RWPE2 (cell line): ENCODE results near the gene NHSL2.

Experiments used
- ATAC-seq: fragments of 200-7000 bp; cut with Tn5 transposase; 3 replicates; pipeline ENCODE4 v1.9.1; 2021; ENCODE audit warnings: low read depth
- DNase-seq: peaks from one replicate; pipeline ENCODE4 v3.0.0-alpha.2; 2020; ENCODE audit warnings: low spot score
- H3K27ac ChIP-seq: fragments of 450-650 bp; 2 replicates; pipeline ENCODE4 v1.5.1; 2017; ENCODE audit warnings: mild to moderate bottlenecking; ENCODE audit not compliant: poor library complexity, severe bottlenecking
- H3K27me3 ChIP-seq: fragments of 250-450 bp; sonication (Bioruptor Pico); 2 replicates; pipeline ENCODE4 v1.5.1; 2021; ENCODE audit warnings: mild to moderate bottlenecking, moderate library complexity; ENCODE audit not compliant: insufficient read depth, poor library complexity, severe bottlenecking
- H3K36me3 ChIP-seq: fragments of 250-450 bp; sonication (Bioruptor Pico); 2 replicates; pipeline ENCODE4 v1.5.1; 2020; ENCODE audit warnings: low read depth, mild to moderate bottlenecking, moderate library complexity
- H3K4me1 ChIP-seq: fragments of 250-450 bp; sonication (Bioruptor Pico); 2 replicates; pipeline ENCODE4 v1.5.1; 2021; ENCODE audit warnings: mild to moderate bottlenecking, moderate library complexity; ENCODE audit not compliant: insufficient read depth, poor library complexity, severe bottlenecking
- H3K4me3 ChIP-seq: fragments of 250-450 bp; sonication (Bioruptor Pico); 2 replicates; pipeline ENCODE4 v1.5.1; 2021; ENCODE audit warnings: mild to moderate bottlenecking, moderate library complexity; ENCODE audit not compliant: severe bottlenecking
- H3K9me3 ChIP-seq: fragments of 250-450 bp; sonication (Bioruptor Pico); 2 replicates; pipeline ENCODE4 v1.5.1; 2021; ENCODE audit warnings: mild to moderate bottlenecking, moderate library complexity; ENCODE audit not compliant: severe bottlenecking
- TF ChIP-seq, protein P1 (sequence below): fragments of 450-650 bp; IDR thresholded peaks from one replicate; pipeline ENCODE4 v1.5.1; 2017; ENCODE audit warnings: mild to moderate bottlenecking, moderate library complexity; ENCODE audit not compliant: poor library complexity, severe bottlenecking

NHSL2 gene

DNA sequence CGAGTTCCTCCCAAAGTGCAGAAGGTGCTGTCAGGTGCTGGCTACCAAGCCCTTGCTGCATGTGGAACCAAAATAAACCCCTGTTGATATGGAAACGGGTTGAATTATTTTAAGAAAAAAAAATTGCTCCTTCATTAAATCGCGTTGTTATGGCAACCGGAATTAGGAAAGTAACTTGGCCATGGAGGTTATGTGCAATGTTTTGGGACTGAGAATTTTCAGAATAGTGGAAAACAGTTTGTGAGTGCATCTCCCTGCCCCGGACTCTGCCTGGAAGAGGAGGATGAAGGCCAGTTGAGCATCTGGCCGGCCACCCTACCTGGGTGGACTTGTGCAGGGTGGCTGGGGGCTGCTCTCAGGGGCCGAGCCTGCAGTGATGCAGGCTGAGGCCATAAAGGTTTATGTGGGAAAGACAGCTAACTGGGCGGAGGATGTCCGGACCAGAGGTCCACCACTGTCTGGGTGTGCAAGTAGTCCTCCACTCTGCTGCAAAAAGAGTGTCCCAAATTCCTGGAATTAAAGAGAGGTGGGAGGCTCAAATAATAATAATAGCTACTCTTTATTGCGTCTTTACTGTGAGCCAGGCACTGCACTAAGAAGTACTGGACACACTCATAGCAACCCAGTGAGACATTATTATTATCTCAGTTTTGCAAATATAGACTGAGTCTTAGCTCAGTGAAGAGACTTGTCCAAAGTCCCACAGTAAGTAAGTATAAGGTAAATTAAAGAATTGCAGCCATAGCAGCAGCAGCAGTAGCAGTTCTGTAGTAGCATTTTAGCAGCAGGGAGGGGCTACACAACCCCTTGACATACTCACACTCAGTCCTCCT, 200.4 kb downstream of the NHSL2 start:
- Histone ChIP-seq H3K9me3 (no peaks in the 10 kb centered on the region), H3K4me3 (no peak overlapping the region), H3K36me3 (no peaks in the 10 kb centered on the region), H3K4me1 (no peaks in the 10 kb centered on the region), H3K27me3 (no peaks in the 10 kb centered on the region), H3K27ac (no peak overlapping the region)
- TF ChIP-seq, protein P1, sequence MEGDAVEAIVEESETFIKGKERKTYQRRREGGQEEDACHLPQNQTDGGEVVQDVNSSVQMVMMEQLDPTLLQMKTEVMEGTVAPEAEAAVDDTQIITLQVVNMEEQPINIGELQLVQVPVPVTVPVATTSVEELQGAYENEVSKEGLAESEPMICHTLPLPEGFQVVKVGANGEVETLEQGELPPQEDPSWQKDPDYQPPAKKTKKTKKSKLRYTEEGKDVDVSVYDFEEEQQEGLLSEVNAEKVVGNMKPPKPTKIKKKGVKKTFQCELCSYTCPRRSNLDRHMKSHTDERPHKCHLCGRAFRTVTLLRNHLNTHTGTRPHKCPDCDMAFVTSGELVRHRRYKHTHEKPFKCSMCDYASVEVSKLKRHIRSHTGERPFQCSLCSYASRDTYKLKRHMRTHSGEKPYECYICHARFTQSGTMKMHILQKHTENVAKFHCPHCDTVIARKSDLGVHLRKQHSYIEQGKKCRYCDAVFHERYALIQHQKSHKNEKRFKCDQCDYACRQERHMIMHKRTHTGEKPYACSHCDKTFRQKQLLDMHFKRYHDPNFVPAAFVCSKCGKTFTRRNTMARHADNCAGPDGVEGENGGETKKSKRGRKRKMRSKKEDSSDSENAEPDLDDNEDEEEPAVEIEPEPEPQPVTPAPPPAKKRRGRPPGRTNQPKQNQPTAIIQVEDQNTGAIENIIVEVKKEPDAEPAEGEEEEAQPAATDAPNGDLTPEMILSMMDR, result no peak
- DNase-seq (no peak), ATAC-seq (no peak)

DNA sequence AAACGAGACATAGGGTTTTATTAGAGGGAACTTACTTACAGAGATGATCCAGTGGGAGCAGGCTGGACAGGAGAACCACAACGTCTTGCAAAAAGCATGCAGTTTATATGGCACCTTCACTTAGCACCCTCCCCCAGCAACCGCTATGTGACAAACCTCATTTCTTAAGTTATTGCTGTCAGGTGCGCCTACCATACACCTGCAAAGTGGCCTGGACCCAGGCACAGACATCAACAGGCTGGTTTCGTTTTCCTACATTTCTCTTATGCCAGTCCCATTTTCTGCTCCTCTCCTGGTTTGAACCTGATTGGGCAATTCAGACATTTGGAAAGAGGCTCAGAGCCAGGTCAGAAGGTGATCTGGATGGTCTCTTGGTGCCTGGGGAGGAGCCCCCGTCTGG, 202.8 kb downstream of the NHSL2 start:
- no peak for ATAC-seq
- no peaks in the 10 kb centered on the region for H3K36me3 ChIP-seq
- TF ChIP-seq, protein P1, result no peak

DNA sequence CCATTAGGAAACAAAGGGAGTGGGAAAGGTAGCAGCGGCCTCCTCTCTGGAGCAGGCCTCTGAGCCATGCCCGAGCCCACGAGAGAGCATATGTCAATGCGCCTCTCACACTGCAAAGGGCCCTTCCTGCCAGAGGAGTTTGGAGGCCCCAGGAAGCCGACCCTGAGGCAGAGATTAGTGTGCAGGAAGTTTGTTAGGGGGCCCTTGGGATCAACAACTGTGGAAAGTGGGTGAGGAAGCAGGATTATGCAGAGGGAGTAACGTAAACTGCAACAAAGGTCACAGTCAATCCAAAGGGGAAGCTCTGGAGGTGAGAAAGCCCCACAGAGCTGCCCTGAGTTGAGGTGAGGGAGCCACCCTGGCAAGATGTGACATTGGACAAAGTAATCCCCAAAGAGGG, 203.7 kb downstream of the NHSL2 start:
- Histone ChIP-seq H3K4me3 (no peak overlapping the region), H3K9me3 (no peaks in the 10 kb centered on the region), H3K27ac (no peak overlapping the region), H3K36me3 (no peaks in the 10 kb centered on the region), H3K4me1 (no peaks in the 10 kb centered on the region), H3K27me3 (no peaks in the 10 kb centered on the region)
- no peak for ATAC-seq
- DNase-seq, result no peak
- TF ChIP-seq, protein P1, result no peak

More for the DNA sequence above, 202.8 kb downstream of the NHSL2 start:
- Histone ChIP-seq H3K9me3 (no peaks in the 10 kb centered on the region), H3K4me1 (no peaks in the 10 kb centered on the region), H3K4me3 (no peak overlapping the region), H3K27ac (no peak overlapping the region), H3K27me3 (no peaks in the 10 kb centered on the region)
- DNase-seq, result no peak

DNA sequence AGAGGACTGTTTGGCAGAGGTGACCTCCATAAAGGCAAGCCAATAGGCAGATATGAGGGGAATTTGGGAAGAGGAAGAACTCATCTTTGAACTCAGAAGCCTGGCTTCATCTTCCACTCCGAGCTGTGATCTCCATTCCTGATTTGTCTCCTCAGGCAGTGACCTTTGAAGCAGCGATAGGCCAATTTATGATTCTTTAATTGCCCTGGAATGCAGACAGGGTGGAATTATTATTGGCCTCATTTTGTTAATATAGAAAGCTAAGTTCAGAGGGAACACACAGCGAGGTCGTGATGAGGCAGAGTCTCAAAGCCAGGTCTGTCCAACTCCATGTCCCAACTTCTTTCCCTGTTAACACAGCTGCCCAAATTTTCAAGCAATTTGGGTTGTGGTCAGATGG, 204.2 kb downstream of the NHSL2 start:
- ATAC-seq (no peak), DNase-seq (no peak)
- no peaks in the 10 kb centered on the region for H3K9me3 ChIP-seq
- TF ChIP-seq, protein P1, result no peak
- no peaks in the 10 kb centered on the region for H3K27me3 ChIP-seq
- no peaks in the 10 kb centered on the region for H3K4me1 ChIP-seq
- H3K36me3 ChIP-seq, result no peaks in the 10 kb centered on the region
- no peak overlapping the region for H3K4me3 ChIP-seq
- no peak overlapping the region for H3K27ac ChIP-seq

DNA sequence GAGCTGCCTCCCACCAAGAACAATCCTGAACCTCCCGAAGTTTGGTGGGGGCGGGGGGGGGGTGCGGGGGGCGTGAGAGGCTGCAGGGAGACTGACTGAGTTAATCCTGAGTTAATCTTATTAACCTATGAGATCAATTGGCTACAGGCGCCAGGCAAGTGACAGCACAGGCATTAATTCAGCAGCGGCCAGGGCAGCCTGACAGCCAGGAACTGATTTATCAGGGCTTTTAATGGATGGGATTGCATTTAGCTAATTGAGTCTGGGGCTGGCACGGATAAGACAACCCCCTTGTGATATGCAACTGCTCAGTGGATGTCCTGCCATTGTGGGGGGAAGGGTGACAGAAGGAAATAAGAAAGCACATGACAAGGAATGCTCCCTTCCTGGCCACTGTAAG, 204.7 kb downstream of the NHSL2 start:
- DNase-seq (no peak), ATAC-seq (no peak)
- Histone ChIP-seq H3K9me3 (no peaks in the 10 kb centered on the region), H3K4me3 (no peak overlapping the region), H3K27ac (no peak overlapping the region), H3K27me3 (no peaks in the 10 kb centered on the region), H3K4me1 (no peaks in the 10 kb centered on the region), H3K36me3 (no peaks in the 10 kb centered on the region)
- TF ChIP-seq, protein P1, result no peak
